LNCAP (cell line): ENCODE results near the gene NGLY1.

Experiments used
- CTCF ChIP-seq: fragments of 450-650 bp; IDR thresholded peaks from 2 replicates; pipeline ENCODE4 v1.5.1; 2017; ENCODE audit warnings: mild to moderate bottlenecking

The NGLY1 gene

GRCh38 chr3:25749031-25749581 lies 34.1 kb downstream of the NGLY1 start:
- TF ChIP-seq CTCF = no peak

DNA sequence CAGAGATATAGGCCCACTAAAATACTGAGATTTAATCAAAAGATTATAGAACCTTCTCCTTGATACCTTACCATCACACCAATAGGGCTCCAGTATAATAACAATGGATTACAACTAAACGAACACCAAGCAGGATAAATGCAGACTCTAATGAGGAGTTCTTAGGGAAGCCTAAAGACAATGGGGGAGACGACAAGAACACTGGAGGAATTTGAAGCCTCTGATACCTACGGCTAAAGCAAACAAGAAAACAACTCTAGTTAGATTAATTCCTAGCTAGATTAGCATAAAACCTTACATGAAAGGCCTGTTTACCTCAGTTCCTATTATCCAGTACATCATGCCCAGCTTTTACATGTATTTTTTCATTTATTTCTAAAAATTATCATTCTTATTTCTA lies 35.1 kb downstream of the NGLY1 start:
- TF ChIP-seq CTCF = no peak

DNA sequence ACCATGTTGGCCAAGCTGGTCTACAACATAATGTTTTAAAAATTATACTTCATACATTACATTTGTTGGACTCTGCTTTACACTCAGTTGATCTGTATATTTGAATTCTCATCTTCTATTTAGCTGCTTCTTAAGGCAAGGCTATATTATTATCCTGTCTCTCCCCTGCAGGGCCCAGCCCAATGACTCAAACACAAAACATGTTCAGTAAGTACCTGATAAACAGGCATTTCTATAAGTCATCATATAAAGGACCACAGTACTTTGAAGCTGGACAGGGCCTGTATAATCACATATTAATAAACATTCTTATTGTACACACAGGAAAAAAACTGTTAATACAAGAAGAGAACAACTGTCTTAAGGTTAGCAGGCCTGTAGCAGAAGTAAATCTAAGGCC lies 36.2 kb downstream of the NGLY1 start:
- no peak for TF ChIP-seq CTCF

DNA sequence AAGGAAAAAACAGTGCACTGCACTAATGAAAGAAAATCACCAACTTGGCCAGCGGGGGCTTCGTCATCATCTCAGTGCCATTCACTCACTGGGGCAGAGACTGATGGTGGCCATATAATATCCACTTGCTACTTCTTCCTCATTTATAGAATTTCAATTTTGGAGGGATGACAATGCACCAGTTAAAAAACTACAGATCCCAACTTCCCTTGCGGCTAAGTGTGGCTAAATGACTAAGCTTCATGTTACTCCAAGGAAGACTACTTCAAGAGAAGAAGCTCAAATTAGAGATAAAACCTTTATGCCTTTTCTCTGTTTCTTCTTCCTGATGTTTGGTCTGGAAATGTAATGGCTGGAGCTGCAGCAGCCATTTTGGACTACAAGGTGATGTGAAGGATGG lies 38.8 kb downstream of the NGLY1 start:
- no peak for TF ChIP-seq CTCF

GRCh38 chr3:25728101-25728500 lies 55.1 kb downstream of the NGLY1 start:
- no peak for TF ChIP-seq CTCF

DNA sequence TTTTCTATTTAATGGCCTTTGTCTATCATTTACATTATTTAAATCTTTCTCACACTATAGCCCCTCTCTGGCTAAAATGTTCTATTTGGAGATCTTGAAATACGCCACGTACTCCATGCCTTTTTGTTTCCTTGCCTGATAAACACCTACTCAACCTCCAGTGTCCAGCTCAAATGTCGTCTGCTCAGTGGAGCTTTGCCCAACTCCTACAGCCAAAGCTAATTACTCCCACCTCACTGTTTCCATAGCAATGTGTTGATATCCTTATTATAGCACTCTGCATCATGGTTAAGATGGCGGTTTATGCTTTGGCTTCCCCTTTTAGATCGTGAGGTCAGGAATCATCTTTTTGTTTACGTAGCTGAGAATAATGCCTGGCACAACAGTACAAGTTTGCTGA lies 55.9 kb downstream of the NGLY1 start:
- no peak for TF ChIP-seq CTCF

GRCh38 chr3:25725810-25726209 lies 57.4 kb downstream of the NGLY1 start:
- TF ChIP-seq CTCF = no peak
